C1 segment of cervical spinal cord (tissue), 14 donors: Measurements from ENCODE around the gene ARHGAP26.

ENCODE experiments used
- DNase-seq, 14 donors: peaks; one replicate each; lab custom pipeline; 2025; lab: John Stamatoyannopoulos, UW

Gene ARHGAP26

DNA sequence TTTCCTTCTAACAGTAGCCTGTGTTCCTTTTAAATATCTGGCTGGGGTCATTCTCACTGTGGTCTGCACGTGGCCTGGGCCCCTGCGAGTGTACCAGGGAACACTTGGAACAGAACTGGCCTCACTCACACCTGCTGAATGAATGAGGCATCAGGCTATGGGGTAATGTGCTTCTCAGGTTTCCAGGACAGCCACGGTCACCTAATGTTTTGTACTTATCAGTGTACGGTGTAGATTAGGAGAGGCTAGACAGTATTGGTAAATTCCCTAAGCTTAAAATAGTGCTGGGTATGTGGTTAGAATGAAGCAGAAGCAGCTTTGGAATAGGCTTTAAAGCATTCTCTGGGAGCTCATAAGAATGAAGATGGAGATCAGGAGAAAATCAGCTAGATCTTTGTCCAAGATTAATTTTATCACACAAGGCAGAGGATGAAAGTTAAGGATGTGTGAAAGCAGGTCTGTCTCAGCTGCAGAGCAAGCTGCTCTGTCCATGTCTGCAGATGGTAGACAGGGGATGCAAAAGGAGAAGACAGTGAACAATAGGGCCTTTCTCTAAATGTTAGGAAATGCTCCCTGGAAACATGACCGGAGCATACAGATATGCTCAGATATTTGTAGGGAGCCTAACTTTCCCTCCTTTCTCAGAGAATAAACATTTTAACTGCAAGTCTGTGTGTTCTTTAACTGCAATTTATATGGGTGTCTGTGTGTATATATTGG, 365.8 kb downstream of the ARHGAP26 start:
- no peak for DNase-seq

DNA sequence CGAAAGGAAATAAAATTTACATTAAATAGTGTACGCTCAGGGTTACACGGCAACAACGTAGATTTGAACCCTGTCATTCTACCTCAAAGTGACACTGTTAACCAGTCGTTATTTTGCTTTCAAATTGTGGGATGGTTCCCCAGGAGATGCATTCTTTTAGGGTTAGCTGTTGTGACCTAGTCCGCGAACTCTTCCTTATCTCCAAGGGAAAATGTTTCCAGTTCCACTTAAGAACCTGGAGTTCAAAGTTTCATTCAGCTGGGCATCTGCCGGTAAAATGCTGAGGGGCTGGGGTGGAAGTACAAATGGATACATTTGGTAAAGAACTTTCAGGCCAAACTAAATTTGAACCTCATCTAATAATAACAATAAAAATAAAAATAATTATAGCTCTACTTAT, 368.7 kb downstream of the ARHGAP26 start:
- DNase-seq = no peak

DNA sequence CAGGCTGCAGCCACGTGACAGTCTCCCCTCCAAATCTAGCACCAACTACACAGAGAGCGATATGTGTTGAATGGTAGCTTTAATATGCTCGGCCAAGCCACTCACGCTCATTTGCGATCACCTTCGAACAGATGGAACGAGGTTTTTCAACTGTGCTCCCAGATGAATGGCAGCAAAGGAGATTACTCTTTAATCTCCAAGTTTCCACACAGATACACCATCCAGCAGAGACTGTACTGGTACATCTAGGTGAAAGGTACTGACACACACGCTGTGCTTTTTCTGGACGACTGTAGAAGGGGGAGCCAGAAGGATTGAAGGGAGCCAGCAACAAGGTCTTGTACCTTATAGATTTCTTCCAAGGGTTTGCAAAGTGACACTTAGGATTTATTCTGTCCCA, 369.4 kb downstream of the ARHGAP26 start:
- no peak for DNase-seq

DNA sequence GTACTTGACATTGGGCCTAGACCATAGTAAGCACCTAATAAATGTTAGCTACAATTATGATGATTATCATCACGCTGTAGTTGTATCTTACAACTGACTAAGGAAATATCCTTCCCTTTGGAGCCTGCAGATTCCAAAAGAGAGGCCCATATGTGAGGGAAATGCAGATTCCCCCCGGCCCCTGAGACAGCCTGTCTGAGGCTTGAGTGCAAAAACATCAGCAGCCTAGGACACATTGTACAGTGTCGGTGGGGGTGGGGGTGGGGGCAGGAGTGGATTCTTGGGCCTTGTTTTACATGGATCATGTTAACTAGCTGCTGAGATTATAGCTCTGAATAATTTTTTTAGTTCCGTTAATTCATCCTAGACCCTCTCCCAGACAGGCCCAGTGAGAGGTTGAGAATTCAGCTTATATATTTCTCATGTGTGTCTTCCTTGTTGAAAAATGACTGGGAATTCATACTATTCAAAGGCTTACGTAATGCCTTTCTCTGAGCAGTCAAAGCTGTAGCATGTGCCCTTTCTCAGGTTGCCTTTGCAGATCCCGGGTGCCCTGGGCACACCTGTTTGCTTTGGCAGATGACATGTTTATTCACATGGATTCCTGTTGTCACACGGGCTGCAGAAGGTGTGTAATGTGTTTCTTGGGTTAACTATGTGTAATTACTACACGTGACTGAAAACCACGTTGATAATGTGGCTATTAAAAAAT, 370.5 kb downstream of the ARHGAP26 start:
- DNase-seq = no peak

DNA sequence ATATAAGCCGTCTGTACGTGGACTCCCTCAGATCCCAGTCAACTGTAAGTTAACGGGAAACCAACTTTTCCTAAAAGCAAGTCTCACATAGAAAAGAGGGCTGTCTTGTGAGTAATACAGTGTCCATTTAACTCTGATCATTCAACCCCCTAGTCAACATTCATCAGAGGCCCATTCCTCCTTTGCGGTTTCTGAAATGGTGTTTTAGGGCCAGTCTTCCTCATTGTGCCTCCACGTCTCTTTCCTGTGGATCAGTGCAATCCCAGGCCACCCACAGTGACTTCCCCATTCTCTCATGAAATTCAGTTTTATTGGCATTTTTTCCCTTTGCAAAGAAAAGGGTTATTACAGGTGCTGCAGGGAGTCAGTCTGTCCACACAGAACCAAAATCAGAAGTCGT, 371.5 kb downstream of the ARHGAP26 start:
- DNase-seq = no peak

DNA sequence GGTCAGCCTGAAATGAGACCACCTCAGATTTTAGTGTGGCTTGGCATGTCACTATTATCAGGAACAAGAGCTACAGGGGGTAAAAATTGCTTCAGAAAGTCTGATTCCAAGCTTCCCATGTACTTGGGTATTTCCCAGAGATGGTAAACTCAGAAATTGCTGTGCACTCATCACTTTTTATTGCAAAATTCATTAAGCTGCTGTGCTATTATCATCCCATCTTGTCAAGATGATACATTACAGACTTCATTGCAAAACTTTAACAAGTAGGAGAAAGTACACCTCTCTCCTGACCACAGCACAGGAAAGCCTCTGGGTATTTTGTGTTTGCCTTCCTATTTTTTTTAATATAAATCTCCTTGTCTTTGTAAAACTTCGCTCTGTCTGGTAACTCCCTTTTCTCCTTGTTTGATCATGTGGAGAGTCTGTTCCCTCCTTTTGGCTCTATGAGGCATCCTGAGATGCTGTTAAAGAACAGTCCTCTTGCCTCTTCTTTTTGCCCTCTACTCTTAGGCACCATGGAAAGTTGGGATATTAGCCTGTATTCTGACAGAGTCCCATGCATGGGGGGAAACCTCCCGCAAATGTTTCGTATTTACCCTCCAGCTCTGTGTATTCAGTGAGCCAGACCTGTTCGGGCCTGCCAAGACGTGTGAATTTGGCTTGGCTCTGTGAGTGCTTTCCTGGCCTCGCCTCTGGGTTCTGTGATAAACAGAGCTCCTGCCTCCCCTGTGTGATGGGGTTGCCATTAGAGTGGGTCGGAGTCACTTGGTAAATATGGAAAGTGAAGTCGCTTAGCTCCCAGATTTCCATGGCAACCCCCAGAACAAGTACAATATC, 372.6 kb downstream of the ARHGAP26 start:
- peak in 2 of 14 donors; percentile 13 to 67 for DNase-seq

DNA sequence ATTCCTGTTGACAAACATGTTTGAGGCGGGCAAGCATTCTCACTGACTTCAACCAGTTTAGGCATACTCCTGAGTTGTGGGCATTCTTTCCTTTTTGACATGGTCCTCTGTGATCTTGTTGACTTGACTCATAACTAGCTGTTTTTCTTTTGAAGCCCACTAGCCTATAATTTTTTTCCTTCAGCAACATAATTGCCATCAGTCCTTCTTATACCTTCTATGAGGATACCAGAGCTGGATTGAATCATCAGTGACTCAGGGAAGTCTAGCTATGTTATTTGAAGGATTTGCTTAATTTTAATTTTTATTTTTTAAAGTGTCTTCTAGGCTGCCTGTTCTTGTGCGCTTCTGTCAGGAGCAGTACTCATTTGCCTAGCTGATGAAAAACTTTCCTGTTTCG, 373.8 kb downstream of the ARHGAP26 start:
- no peak for DNase-seq

DNA sequence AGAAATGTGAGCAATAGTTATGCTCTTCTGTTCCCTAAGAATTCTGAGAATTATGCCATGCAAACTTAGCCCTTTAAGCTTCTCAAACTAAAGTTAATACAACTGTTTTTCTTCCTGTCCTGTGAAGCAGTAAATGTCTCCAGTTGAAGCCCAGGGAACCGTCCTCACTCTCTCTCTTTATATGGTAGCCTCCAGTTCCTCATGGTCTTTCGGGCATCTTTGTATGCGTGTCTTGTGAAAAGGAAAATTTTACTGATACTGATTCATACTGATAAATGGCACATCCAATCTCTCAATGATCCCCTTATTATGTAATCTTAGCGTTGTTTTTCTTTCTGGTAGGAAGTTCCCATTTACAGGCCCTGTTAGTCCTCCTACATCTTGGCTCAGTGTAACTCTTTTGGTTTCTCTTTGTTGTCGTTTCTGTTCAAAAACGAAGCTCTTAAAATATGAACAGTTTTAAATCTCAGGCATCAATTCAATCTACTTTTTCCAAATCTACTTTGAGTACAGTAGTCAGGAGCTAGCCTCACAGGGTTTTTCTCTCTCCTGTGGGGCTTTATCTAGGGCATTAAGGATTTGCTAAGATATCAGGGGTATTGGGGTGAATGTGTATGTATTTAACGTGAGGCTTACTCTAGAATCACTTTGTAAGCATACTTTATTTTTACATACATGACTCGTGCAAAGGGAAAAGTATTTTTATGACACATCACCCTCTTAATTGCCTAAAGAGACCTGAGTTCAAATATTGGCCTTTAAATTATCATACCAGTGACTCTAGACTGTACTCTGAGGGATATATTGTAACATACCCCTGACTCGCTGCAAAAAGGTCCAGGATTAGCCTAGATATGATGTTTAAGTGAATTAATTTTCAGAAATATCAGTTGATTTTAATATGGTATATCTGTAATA, 375.3 kb downstream of the ARHGAP26 start:
- DNase-seq = no peak

DNA sequence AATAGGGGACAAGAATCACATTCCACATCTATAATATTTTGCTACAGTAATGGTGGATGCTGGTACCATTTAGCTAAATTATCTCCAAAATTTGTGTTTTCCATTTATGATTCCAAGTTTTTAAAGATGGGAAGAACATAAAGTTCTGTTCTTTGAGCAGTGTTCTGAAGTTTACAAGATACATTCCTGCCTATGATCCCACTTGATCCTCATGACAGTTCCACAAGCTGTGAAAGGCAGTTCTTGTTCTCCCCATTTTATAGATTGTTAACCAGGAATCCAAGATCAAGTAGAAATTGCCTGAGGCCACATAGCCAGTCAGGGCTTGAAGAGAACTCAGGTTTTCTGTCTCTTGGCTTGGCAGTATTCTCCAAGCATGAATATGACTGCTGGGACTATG, 376.0 kb downstream of the ARHGAP26 start:
- DNase-seq = no peak

DNA sequence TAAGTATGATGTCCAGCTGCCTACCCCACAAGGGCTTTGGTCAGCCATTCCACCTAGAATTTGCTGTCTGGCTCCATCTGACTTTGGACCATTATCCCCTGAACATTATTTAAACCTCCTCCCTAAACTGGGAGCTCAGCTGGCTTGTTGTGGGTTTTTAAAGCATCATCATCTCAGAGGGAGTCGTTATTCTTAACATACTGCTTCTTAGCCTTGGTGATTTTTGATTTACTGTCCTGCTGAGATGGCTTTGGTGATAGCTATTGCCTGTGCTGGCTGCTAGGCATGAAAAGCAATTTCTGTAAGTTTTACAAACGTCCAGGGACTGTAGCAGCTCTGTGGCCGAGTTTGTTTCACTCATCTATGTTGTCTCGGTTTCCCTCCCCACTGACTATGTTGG, 377.2 kb downstream of the ARHGAP26 start:
- DNase-seq = no peak

DNA sequence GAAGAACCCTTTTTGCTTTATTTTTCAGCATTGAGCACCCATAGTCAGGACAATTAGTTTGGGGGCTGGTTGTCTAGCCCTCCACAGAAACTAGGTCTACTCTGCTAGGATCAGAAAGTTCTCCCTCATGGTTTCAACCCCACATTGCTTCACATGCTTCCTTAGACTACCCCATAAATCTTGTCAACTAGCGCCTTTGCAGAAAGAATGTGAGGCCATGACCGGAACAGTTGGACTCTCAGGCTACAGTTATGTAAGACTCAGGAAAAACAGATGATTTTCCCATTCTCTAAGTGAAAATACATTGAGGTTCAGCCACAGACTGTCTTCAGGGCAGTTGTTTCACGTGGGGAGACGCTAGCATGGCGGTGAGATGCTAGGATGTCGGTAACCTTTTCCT, 377.7 kb downstream of the ARHGAP26 start:
- DNase-seq = no peak

DNA sequence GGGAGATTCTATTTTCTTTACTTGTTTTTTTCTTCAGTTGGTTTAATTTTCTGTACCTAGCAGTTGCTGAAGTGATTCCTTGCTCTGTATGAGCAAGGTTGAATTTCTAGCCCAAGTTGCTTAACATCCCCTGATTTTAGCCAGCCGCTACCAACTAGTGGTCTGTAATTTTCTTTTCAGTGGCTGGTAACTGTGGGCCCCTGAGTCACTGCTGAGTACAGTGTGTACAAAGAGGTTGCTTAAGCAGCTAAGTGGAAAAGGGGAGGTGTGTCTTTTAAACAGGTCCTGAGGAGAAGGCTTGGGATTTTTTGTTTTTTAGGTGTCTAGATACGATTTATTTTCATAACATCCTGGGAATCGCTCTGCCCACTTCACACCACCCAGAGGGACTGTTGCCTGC, 378.6 kb downstream of the ARHGAP26 start:
- DNase-seq = no peak

DNA sequence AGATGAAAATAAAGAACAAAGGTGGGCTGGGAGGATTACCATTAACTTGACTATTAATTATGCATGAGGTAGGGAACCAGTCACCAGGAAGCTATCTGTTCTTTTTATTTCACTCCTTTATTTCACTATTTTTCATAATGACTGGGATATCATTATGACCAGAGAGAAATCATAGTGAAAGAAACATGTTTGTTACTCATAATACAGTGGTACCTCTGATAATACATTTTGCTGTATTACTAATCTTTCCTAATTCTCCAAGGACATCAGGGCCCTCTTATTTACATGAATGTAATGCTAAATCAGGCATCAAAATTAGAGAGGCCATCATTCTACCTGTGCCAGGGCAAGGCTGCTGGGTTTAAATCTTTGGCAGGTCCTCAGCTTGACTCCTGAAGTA, 379.6 kb downstream of the ARHGAP26 start:
- no peak for DNase-seq

DNA sequence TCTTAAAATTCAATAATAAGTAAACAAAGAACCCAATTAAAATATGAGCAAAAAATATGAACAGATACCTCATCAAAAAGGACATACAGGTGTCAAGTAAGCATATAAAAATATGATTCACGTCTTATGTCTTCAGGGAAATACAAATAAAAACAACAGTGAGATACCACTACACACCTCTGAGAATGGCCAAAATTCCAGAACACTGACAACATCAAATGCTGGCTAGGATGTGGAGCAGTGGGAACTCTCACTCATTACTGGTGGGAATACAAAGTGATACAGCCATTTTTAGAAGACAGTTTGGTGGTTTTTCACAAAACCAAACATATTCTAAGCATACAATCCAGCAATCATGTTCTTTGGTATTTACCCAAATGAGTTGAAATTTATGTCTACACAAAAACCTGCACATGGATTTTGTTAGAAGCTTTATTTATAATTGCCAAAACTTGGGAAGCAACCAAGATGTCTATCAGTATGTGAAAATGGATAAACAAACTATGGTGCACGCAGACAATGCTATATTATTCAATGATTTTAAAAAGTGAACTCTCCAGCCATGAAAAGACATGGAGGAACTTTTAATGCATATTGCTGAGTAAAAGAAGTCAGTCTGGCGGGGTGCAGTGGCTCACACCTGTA, 381.0 kb downstream of the ARHGAP26 start:
- DNase-seq = no peak

DNA sequence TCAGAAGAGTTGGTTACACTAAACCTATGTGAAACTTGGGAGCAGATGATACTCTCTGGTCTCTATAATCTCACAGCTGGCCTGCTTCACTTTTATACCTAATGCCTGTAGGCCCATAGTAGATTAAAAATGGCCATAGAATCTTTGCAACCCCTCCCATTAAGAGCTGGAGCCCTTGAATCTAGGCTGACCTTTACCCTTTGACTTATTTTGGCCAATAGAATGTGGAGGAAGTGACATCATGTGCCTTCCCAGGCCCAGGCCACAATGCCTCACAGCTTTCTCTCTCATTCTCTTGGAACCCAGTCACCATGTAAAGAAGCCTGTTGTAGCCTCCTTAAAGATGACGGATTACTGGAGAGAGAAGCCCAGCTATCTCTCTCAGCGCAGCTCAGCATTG, 382.3 kb downstream of the ARHGAP26 start:
- DNase-seq = no peak

DNA sequence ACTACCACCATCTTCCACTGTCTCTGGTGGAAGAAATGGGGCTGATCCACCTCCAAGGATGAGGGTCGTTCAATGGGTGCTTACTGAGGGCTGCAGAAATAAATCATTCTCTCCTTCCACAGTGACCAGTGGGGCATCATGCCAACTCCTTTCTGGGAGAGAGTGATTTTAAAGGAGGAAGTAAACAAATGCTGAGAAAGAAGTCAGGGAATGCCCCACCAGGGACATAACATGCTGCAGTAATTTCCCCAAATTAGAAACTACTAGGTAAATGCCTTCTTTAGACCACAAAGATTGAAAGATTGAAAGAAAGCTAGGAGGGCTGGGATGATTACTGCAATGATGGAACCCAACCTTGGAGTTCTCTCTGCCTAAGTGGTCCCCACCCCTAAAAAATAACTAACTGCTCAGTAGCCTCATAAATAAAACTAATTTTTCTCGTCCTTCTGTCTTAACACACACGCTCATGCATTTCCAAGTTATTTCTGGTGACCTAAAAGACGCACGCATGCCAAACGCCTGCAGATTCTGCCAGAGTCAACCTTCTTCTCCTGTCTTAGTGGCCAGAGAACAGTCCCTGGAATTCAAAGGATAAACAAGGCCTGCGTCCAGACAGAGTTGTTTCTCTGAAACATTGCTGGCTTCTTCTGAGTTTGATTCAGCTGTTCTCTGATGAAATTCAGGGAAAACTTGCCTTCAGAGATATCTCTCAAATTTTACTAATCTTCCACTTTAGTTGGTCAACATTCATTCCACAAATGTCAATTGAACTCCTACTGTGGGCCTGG, 383.3 kb downstream of the ARHGAP26 start:
- DNase-seq = no peak

DNA sequence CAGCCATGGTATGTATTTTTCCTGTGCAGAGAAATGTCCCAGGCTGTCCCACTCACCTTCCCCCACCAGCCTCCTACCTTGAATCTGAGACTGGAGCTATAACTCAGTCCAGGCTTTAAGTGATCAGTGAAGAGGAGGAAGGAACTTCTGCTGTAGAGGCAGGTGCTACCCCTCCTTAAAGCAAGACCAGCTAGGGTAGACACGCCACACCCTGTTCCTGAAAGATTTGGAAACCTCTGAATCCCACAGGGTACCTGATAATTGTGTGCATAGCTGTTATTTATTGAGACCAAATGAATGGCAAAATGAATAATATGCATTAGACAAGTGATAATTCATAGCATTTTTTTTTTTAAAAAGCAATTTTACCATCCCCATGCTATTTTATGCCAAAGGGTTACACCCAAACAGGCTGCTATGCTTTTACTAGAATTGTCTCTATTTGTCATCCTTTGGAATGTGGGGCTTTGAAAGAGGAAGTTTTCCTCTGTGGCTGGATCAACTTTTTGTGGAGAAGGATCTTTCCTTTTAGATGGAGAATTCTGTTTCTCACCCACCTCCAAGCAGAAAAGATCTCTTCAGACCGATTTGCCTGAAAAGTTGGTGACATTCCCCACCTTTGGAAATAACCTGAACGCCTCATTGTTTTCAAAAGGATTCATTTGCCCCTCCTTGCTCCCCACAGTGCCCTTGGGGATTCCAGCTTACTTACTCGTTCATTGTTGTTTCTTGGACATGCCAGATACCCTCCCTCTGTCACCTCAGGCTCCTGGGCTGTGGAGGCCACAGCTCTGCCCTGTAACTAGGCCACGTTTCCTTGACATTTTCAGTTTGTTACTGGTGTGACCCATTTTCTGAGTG, 384.6 kb downstream of the ARHGAP26 start:
- DNase-seq = no peak

DNA sequence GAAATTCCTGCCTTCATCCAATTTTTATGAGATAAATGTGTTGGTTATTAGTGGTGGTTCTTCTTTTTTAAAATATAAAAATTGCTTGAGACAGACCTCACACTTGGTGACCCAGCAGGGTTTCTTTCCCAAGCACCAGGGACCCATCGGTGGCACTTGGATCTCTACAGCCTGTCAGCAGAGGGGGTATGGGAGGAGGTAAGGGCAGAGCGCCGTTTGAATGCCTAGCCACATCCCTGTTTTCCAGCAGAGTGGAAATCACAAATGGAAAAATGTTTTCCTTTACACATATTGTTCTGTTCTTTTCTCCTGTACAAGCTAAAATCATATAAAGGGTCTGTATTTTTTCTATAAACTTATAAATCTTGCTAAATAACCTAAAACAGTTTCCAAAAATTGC, 385.3 kb downstream of the ARHGAP26 start:
- no peak for DNase-seq

DNA sequence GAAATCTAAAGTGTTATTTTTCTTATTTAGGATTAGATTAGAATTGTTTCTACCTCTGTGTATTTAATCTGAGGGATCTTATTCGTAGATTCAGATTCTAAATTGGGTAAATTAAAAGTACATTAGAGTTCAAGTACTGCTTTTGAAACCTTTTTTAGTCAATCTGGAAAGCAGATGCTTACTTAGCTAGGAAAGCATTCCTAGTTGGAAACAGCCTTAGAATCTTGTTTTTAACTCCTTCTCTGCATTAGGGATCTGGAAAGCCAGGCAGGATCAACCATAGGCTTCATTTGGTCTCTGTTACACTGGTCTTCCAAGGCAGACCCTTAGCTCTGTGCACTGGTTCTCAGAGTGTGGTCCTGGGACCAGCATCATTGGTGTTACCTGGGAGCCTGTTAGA, 385.9 kb downstream of the ARHGAP26 start:
- no peak for DNase-seq
